Muscle of arm (tissue), 12 donors: ENCODE results near the gene PTCD1. TPM values are rescaled to one million over a fixed set of nuclear protein-coding genes. Genes with fewer than 3 reads are reported as not detected.
A peak's percentile ranks its signal among the peaks of the same experiment; 100 is the strongest.
"Not testable (repeated sequence)": the region's sequence is repeated elsewhere in the genome, so short reads cannot be mapped to it uniquely, and the experiment has no call there.

Source experiments
- DNase-seq: peaks from one replicate; pipeline ENCODE4 v3.0.0-alpha.2; 2013
- polyA plus RNA-seq, 12 donors: library from polyadenylated mRNA; unstranded; fragments of 120-200 nt; gene quantifications; one replicate each; pipeline ENCODE4 v1.2.1, GENCODE V29; 2013; ENCODE audit not compliant: insufficient read length in 12 of 12

The PTCD1 gene
- polyA plus RNA-seq, 12 donors: 2.2 to 7.4 (median 3.7) TPM; not detected in 1

DNA sequence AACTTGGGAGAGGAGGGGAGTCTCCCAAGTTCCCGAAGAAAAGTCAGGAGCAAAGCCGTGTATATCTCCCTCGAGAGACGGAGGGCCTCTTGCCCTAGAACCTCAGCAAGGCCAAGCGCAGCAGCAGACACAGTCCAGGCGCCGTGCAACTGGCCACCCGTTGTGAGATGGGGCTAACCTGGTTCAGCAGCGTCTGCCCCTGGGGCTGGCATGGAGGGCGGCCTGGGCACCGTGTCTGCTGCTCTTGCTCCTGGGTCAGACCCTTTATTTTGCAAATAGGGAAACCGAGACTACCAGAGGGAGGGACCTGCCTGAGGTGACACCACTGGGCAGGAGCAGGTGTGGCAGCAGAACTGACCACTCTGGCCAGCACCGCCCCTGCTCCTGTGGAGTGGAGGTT is 13.9 kb upstream of the PTCD1 start:
- DNase-seq: no peak

DNA sequence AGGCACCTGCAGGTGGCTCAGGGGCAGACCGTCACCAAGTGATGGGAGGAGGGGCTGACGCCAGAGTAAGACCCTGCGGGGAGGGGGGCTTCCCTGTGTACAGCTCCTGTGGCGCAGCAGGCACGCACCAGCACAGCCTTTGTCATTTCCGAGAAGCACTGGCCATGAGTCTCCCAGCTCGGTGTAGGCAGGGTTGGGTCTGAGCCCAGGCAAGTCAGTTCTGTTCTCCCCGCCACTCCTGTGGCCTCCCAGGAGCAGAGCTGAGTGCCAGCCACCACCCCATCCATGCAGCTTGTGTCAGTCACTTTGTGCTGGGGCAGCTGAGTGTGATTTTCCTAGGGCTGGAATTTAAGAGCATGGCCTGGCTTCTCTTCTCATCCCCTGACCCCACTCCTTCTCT is 13.3 kb upstream of the PTCD1 start:
- DNase-seq: no peak

DNA sequence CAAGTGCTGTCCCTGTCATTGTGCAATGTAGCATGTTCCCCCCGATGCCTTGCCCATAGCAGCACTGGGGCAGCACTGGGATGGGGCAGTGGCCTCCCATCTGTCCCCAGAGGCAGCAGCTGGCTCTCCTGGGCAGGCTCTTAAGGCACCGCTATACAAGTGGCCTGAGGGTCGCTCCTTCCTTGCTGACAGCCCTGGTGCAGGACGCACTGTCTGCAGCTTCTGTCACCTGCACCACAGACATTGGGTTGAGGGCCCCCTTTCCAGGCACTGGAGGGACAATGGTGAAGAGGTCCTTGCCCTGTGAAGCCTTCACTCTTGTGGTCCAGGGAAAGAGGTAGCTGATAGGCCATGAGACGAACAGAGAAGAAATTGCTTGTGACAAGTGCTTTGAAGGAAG is 10.7 kb upstream of the PTCD1 start:
- no peak for DNase-seq

DNA sequence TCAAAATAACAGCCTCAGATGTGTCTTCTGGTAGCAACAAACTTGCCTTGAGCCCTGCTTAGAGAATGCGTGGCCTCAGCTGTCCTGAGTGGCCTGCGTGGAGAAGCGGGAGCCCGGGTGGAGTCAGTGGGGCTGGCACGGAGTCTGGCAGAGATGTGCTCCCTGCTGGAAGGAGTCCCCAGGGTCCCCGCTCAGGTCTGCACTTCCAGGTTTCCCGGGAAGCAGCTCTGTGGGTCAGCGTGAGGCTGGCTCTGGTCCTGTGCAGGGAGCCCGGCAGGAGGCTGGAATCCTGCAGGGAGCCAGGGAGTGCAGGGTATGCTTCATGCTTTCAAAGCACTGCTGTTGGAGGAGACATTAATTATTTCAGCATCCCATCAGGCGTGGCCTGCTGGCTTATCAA is 10.3 kb upstream of the PTCD1 start:
- no peak for DNase-seq

DNA sequence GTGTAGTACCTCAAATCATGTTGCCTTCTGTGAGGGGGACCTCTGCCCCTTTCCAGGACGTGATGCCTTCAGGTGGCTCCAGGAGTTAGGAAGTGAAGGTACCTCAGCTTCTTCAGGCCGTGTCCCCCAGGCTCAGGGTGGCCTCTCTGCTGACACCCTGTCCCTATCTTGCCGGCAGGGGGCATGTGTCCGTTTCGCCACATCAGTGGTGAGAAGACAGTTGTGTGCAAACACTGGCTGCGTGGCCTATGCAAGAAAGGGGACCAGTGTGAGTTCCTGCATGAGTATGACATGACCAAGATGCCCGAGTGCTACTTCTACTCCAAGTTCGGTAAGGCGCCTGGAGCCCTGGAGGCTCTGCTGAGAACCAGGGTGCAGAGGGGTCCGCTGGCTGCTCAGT is 9.3 kb upstream of the PTCD1 start:
- DNase-seq: no peak

DNA sequence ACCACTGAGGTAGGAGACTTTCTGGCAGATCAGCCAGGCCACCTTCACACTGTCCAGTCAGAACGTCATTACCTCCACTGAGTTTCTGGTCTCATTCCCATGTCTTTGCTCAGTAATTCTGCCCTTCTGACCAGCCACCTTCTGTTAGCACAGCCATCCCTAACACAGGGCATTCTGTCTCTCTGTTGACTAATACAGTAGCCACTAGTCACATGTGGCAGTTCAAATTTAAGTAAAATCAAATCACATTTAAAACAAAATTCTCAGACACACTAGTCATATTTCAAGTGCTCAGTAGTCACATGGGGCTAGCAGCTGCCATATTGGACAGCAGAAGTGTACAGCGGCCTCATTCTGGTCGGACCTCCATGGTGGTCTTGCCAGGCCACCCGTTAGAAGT is 7.5 kb upstream of the PTCD1 start:
- DNase-seq: no peak

DNA sequence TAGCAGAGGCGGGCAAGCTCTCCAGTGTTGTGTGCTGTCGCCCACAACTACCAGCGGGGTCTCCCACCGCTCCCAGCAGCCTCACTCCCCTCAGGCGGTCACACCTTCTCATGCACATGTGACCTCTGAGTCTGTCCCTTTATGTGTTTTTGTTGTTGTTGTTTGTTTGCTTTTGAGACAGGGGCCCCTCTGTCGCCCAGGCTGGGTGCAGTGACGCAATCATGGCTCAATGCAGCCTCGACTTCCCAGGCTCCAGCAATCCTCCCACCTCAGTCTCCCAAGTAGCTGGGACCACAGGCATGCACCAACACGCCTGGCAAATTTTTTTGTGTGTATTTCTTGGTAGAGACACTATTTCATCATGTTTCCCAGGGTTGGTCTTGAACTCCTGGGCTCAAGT is 1.6 kb upstream of the PTCD1 start:
- no peak for DNase-seq

DNA sequence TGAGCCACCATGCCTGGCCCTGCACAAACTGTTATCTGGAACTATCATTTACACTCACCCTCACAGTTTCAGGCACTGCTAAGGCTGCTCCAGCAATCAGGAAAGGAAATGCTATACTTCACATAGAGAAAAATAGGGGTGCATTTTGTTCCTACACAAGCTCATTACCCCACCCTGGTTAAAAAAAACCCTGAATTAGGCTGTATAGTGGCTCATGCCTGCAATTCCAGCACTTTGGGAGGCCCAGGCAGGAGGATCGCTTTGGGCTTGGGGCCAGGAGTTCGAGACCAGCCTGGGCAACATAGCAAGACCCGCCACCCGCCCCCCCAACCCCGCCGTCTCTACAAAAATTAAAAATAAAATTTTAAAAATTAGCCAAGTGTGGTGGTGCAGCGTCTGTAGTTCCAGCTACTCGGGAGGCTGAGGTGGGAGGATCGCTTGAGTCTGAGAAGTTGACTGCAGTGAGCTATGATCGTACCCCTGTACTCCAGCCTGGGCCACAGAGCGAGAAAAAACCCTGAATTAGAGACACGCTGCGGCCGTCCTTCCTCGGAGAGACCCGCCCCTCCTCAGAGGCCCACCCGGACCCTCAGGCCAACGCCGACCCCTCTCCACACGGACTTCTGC is 539 bp downstream of the PTCD1 start:
- DNase-seq: no peak

DNA sequence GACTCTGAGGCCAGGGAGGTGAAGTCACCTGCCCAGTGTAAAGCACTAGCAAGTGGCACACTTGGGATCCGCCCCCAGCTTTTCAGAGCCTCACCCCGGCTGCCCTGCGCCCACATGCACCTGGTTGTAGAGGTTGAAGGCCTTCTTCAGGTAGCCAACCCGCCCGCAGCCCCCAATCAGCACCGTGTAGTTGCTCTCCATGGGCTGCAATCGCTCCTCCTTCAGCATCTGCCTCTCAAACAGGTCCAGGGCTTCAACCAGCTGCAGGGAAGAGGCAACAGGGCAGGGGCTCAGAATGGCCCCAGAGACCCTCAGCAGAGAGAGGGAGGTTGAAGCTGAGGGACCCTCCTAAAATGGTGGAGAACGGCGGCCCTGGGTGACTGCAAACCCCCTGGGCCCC is 5.4 kb downstream of the PTCD1 start:
- DNase-seq: no peak

DNA sequence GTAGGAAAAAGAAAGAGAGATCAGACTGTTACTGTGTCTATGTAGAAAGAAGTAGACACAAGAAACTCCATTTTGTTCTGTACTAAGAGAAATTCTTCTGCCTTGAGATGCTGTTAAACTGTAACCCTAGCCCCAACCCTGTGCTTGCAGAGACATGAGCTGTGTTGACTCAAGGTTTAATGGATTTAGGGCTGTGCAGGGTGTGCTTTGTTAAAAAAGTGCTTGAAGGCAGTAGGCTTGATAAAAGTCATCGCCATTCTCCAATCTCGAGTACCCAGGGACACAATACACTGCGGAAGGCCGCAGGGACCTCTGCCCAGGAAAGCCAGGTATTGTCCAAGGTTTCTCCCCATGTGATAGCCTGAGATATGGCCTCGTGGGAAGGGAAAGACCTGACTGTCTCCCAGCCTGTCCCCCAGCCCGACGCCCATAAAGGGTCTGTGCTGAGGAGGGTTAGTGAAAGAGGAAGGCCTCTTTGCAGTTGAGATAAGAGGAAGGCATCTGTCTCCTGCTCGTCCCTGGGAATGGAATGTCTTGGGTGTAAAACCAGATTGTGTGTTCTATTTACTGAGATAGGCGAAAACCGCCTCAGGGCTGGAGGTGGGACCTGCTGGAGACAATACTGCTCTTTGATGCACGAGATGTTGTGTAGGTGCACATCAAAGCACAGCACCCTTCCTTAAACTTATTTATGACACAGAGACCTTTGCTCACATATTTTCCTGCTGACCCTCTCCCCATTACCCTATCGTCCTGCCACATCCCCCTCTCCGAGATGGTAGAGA is 6.7 kb downstream of the PTCD1 start:
- DNase-seq: not testable (repeated sequence)

DNA sequence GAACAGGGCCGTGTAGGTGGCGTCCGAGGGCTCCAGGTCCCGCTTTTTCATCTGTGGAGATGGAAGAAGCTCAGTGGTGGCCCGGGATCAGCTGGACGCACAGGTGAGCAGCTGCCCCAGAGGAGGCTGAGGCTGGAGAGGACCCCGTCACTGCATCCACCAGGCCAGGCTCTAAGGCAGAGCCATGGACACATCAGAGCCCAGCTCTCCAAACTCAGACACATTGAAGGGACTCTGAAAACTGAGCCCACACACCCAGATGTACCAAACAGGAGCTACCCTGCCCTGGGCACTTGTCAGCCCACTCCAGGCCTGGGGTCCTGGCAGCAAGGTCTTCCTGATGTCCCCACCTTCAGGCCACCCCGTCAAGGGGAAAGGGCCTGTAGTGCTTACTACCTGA is 8.8 kb downstream of the PTCD1 start:
- no peak for DNase-seq

DNA sequence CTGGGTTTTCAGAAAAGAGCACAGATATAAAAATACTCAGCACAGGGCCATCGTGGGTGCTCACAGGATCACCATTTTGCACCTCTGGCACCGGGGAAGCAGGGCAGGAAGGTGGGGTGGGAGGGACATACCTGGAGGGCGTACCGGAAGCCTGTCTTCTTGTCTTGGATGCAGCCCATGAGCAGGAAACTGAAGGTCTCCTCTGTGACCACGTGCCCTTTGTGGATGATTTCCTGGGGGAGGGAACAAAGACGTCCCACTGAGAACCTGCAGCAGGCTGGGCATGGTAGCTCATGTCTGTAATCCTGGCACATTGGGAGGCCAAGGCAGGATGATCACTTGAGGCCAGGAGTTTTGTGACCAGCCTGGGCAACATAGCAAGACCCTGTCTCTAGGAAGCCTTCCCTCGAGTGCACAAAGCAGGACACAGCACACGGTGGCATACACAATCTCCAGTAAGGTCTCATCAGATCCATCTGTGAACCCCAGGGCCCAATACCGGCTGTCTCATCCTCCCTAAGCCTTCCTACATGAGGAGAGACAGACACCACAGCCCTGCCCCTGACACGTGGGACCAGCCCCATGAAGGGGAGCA is 9.5 kb downstream of the PTCD1 start:
- DNase-seq: no peak

DNA sequence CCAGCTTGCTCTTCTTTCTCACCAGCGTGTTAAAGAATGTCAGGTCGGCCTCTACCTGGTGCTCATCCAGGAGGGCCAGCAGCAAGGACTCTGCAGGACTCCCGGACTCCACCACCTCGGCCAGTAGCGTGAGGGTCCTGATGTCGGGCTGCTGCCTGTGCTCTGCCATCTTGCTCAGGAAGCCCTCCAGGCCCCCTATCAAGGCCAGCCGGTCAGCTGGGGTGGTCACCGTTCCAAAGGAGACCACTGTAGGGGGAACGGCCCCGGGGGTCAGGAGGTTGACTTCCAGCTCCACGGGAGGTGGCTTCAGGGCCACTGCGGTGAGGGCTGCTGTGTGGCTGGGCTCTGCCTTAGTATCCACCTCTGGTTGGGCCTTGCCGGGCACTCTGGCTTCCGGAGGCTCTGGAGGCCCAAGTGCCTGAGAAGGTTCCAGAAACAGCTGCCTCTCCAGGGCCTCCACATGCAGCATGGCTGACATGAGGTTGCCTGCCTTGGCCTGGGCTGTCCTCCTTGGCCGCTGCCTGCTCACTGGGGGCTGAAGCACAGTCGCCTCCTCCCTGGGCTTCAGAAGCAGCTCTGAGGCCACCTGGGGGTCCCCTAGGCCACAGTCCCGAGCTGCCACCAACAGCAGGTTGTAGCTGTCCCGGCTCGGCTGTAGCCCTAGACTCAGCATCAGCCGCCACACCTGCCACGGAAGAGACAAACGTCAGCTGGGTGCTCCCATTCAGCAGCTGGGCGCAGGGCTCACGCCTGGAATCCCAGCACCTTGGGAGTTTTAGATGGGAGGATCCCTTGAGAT is 13.5 kb downstream of the PTCD1 start:
- no peak for DNase-seq

DNA sequence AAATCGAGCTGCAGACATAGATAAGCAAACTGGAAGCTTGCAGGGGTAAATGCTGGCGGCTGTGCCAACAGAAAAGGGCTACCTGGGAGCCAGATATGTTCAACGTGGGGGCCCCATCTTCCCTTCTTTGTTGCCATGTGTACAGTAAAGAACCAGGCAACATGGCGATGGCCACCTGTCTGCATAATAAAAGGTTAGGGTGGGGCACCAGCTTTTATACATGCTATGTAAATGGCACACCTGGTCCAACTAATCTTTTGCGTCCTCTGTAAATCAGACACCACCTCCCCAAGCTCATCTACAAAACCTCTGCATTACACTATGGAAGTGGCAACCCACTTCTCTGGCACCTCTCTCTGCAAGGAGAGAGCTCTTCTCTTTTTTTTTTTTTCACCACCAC is 16.0 kb downstream of the PTCD1 start:
- DNase-seq: no peak

DNA sequence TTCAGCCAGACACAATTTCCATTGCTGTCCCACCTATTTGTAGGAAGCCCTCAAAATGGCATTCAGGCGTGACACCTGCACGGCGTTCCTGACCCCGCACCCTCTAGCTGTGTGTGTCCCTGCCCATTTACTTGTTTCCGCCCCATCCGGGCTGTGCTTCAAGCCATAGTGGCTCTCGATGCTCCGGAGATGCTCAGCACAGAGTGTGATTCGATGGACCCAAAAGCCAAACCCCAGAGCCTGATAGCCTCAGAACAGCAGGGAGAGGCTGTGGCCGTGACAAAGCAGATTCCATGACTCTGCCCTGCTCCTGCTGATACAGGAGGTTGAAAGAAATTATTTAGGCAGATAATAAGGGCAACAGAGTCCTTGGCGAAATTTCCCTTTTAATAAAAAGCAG is 16.4 kb downstream of the PTCD1 start:
- no peak for DNase-seq

DNA sequence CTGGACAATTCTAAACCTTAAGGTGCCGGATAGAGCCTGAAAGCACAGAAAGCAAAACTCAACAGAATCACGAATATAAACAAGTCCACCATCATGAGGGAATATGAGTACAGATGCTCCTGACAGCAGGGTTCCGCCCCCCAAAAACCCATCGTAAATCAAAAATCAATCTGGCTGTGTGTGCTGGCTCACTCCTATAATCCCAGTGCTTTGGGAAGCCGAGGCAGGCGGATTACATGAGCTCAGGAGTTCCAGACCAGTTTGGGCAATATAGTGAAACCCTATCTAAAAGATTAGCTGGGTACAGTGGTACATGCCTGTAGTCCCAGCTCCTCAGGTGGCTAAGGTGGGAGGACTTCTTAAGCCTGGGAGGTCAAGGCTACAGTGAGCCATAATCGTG is 17.6 kb downstream of the PTCD1 start:
- no peak for DNase-seq

DNA sequence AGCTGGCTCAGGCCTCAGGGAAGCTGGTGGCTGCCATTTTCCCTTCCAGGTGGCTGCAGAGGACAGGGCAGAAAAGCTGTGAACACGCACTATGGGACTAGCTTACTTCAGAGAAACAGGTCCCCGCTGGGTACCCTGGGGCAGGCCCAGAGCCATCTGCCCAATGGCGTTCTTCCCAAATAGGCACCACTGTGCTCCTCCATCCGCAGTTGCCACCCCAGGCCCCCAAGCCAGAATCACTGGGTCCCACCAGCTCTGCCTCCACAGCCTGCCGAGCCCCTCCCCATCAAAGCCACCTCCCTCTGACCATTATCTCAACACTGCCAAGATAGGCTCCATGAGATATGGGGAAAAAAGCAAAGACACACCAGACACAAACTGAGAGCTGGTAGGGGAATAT is 18.4 kb downstream of the PTCD1 start:
- DNase-seq: no peak

DNA sequence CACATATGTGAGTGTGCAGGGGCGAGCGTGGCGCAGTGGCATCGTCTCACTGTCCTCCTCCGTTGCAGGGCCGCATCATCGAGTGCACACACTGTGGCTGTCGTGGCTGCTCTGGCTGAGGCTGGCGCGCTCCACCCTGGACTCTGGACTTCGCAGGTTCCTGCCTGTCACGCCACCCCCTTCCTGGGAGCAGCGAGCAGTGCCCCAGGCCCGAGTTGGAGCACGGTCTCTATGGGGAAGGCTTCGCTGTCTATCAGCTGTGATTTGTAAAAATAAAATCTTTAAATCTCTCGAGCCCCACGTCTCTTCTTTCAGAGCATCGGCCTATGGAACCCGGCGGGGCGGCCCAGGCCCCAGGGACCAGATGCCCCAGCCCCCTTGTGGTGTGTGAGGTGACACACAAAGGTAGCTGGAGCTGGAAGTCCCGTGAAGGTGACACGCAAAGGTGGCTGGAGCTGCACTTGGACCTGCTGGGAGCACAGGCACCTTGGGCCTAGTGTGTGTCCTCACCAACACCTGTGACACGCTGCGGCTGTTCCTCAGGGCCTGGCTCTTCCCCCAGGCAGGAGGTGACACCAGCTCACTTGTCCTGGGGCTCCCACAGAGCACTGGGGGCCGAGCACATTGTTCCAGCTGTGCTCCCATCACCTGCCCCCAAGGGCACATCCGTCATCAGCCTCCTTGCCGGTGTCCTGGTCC is 19.1 kb downstream of the PTCD1 start:
- no peak for DNase-seq

DNA sequence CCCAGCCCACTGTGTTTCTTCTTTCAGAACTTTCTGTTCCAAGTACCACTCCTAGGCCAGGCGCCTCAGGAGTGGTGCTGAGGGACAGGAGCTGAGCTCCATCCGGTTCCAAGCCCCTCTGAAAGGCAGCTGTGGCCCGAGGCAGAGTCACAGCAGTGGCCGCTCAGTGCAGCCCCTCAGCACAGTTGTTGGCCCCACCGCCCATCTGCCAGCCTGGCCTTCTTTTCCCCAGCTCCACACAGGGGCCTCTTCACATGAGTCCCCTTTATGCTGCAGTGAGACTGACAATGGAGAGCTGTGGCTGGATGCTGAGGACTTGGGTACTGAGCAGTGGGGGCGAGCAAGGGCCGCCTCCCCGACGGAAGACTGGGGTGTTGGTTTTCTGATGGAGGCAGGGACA is 20.3 kb downstream of the PTCD1 start:
- no peak for DNase-seq

DNA sequence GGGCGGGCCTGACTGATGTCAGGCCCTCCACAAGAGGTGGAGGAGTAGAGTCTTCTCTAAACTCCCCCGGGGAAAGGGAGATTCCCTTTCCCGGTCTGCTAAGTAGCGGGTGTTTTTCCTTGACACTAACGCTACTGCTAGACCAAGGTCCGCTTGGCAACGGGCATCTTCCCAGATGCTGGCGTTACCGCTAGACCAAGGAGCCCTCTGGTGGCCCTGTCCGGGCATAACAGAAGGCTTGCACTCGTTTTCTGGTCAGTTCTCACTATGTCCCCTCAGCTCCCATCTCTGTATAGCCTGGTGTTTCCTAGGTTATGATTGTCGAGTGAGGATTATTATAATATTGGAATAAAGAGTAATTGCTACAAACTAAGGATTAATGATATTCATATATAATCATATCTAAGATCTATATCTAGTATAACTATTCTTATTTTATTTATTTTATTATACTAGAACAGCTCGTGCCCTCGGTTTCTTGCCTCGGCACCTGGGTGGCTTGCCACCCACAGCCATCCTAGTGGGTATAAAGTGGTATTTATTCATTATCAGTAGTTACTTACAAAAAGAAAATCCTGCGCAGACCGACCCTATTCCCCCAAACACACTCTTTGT is 23.0 kb downstream of the PTCD1 start:
- DNase-seq: peak; percentile 29

DNA sequence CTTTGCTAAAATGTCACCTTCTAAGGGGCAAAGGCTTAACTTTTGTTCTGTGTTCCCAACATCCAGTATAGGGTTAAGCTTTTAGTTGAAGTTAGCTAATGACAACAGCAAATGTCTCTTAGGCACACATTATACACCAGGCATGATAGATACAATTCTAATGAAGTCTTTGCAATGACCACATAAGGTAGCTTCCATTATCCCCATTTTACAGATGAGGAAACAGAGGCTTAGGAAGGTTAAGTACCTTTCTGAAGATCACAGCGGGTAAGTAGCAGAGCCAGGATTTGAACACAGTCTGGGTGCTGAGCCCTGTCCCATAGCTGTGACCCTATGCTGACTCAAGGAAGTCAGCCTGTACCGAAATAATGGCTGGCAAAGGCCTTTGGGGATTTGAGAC is 28.0 kb downstream of the PTCD1 start:
- DNase-seq: no peak

DNA sequence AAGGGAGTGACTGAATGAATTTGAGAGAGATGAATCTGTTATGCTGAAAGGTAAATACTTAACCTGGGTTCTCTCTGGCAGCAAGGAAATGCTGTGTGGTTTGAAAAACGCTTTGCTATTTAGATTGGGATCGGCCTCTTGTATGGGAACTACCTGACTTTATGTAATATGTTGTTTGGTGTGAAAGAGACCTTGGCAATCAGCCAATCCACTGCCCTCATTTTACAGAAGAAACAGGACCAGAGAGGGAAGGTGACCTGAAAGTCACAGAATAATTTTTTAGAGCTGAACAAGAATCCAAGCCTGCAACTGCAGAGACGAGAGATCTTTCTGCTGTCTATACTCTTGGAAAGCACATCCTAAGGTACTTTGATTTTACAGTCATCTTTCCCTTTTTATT is 28.8 kb downstream of the PTCD1 start:
- no peak for DNase-seq
